Erythroblast (primary cell): Measurements from ENCODE around the gene POLN.

Experiments
- GATA1 ChIP-seq: IDR thresholded peaks from 2 replicates; pipeline ENCODE4 v1.6.1; 2011; ENCODE audit warnings: low read depth, mild to moderate bottlenecking, control low read depth, low read length, moderate library complexity
- POLR2A ChIP-seq: IDR thresholded peaks from 2 replicates; pipeline ENCODE4 v1.6.1; 2011; ENCODE audit warnings: mild to moderate bottlenecking, low read length

- TF ChIP-seq POLR2A (no peak), GATA1 (no peak)
Measured at GRCh38 chr4:2155246-2155645, 86.7 kb downstream of the POLN start.
